ENCODE measurements around the gene SLAMF1.
"Not testable (repeated sequence)": the region's sequence is repeated elsewhere in the genome, so short reads cannot be mapped to it uniquely, and the experiment has no call there.

SLAMF1 gene

GRCh38 chr1:160665330-160666078 lies 18.7 kb upstream of the SLAMF1 start:
- DNase-seq (ENCODE audit: low read depth in 2 of 2), result no peak

GRCh38 chr1:160664573-160665051 lies 17.8 kb upstream of the SLAMF1 start:
- no peak for DNase-seq (ENCODE audit: low read depth in 2 of 2)

- no peak for DNase-seq (ENCODE audit: low read depth in 2 of 2)
Observed at GRCh38 chr1:160662910-160663309, 16.1 kb upstream of the SLAMF1 start.

GRCh38 chr1:160659566-160659965 lies 12.7 kb upstream of the SLAMF1 start:
- no peak for DNase-seq (ENCODE audit: low read depth in 2 of 2)

- DNase-seq (ENCODE audit: low read depth in 2 of 2), result no peak
Observed at GRCh38 chr1:160658814-160659193, 12.0 kb upstream of the SLAMF1 start.

- no peak for DNase-seq (ENCODE audit: low read depth in 2 of 2)
Observed at GRCh38 chr1:160658162-160658813, 11.4 kb upstream of the SLAMF1 start.

GRCh38 chr1:160657250-160657781 lies 10.5 kb upstream of the SLAMF1 start:
- no peak for DNase-seq (ENCODE audit: low read depth in 2 of 2)

GRCh38 chr1:160656737-160657136 lies 9.9 kb upstream of the SLAMF1 start:
- DNase-seq (ENCODE audit: low read depth in 2 of 2), result no peak

GRCh38 chr1:160653620-160654016 lies 6.8 kb upstream of the SLAMF1 start:
- DNase-seq (ENCODE audit: low read depth in 2 of 2), result no peak

- no peak for DNase-seq (ENCODE audit: low read depth in 2 of 2)
Observed at GRCh38 chr1:160652924-160653619, 6.2 kb upstream of the SLAMF1 start.

GRCh38 chr1:160652065-160652641 lies 5.3 kb upstream of the SLAMF1 start:
- DNase-seq (ENCODE audit: low read depth in 2 of 2), result not testable (repeated sequence)

GRCh38 chr1:160651433-160652064 lies 4.7 kb upstream of the SLAMF1 start:
- DNase-seq (ENCODE audit: low read depth in 2 of 2), result no peak

- DNase-seq (ENCODE audit: low read depth in 2 of 2), result no peak
Observed at GRCh38 chr1:160647329-160647720, 481 bp upstream of the SLAMF1 start.

GRCh38 chr1:160646180-160646579 lies 664 bp downstream of the SLAMF1 start:
- no peak for DNase-seq (ENCODE audit: low read depth in 2 of 2)

- no peak for DNase-seq (ENCODE audit: low read depth in 2 of 2)
Observed at GRCh38 chr1:160645386-160646130, 1.3 kb downstream of the SLAMF1 start.

- no peak for DNase-seq (ENCODE audit: low read depth in 2 of 2)
Observed at GRCh38 chr1:160644399-160644798, 2.4 kb downstream of the SLAMF1 start.

GRCh38 chr1:160643138-160643537 lies 3.7 kb downstream of the SLAMF1 start:
- no peak for DNase-seq (ENCODE audit: low read depth in 2 of 2)

GRCh38 chr1:160642281-160642644 lies 4.6 kb downstream of the SLAMF1 start:
- no peak for DNase-seq (ENCODE audit: low read depth in 2 of 2)

- DNase-seq (ENCODE audit: low read depth in 2 of 2), result no peak
Observed at GRCh38 chr1:160641323-160642280, 5.2 kb downstream of the SLAMF1 start.

All from activated CD4-positive, alpha-beta T cell treated with anti-CD3 and anti-CD28 coated beads for 24 hours (primary cell).